ENCODE measurements around the gene ZBTB7A. TPM values are rescaled to one million over a fixed set of nuclear protein-coding genes. Genes with fewer than 3 reads are reported as not detected.

The ZBTB7A gene
- total and polyA plus RNA-seq, 2 of the 4 experiments (the other 2 are of a cell fraction) = 3.2 to 10.3 TPM

GRCh38 chr19:4101496-4101770, 34.7 kb upstream of the ZBTB7A start:
- Histone ChIP-seq H2BK120ac (ENCODE audit: low read depth, low read length) (no peak overlapping the region), H2AK5ac (ENCODE audit: low read depth, low read length) (no peak overlapping the region), H3K56ac (ENCODE audit: extremely low read depth, insufficient read depth, low read length) (no peak overlapping the region), H3K4me3 (ENCODE audit: insufficient read depth, low read depth, low read length) (no peak overlapping the region), H4K91ac (ENCODE audit: insufficient read depth, low read depth, low read length) (no peak overlapping the region), H3K9me1 (ENCODE audit: insufficient read depth, low read length) (peaks cover 13% of the 10 kb centered on the region; the same call in 1 of the 2 replicates), H3K4me2 (ENCODE audit: low read depth, low read length) (no peak overlapping the region), H3K4me1 (ENCODE audit: control insufficient read depth, insufficient read depth, low read length) (peaks cover 2% of the 10 kb centered on the region), H3K18ac (ENCODE audit: low read depth, low read length) (no peak overlapping the region), H3K79me1 (ENCODE audit: low read depth in 1 of 2, low read length in 2 of 2) (peaks cover 7 to 32% of the 10 kb centered on the region in 2 experiments; a peak in 3 of 4 replicates), H3K27me3 (ENCODE audit: control insufficient read depth, insufficient read depth, low read length) (no peaks in the 10 kb centered on the region), H3K23ac (ENCODE audit: low read depth, low read length) (no peak overlapping the region), H3K4ac (ENCODE audit: low read depth, low read length) (no peak overlapping the region), H2BK5ac (ENCODE audit: low read depth, low read length, poor library complexity, severe bottlenecking) (no peak overlapping the region), H2AFZ (replicated peaks; ENCODE audit: low read length, poor library complexity) (peak overlapping the region; percentile 32), H3K36me3 (ENCODE audit: control insufficient read depth, insufficient read depth, low read length) (peaks cover 67% of the 10 kb centered on the region), H3K9me3 (ENCODE audit: control insufficient read depth, insufficient read depth, low read length) (no peaks in the 10 kb centered on the region), H4K8ac (ENCODE audit: low read depth in 2 of 2, low read length in 2 of 2) (no peak overlapping the region), H4K5ac (ENCODE audit: low read depth, low read length) (no peak overlapping the region), H3K14ac (replicated peaks; ENCODE audit: low read depth, low read length) (no peak overlapping the region), H3K27ac (ENCODE audit: insufficient read depth, low read length) (no peak overlapping the region), H2BK15ac (ENCODE audit: low read depth, low read length) (no peak overlapping the region), H2AK9ac (replicated peaks; ENCODE audit: low read depth, low read length, poor library complexity) (no peak overlapping the region), H3K9ac (ENCODE audit: low read depth, low read length) (no peak overlapping the region), H4K20me1 (ENCODE audit: insufficient read depth, low read length) (peaks cover 7% of the 10 kb centered on the region), H2BK20ac (ENCODE audit: low read depth, low read length) (no peak overlapping the region)
- intact Hi-C loops (cut with micrococcal nuclease) (no loop called here), dilution Hi-C loops (cut with HindIII; ENCODE audit: low sequenced_read_pairs, unreplicated experiment) (no loop called here), in situ Hi-C loops (cut with MboI; ENCODE audit: low sequenced_read_pairs) (no loop called here)
- DNase-seq (no peak), ATAC-seq (ENCODE audit: low read depth) (no peak)
- CTCF ChIA-PET = no interaction called here
- POLR2A ChIA-PET (ENCODE audit: unreplicated experiment) = no interaction called here
- 96% methylated on average over 10 of the region's 10 CpGs; no CpG with 5 or more reads in 1 of the 2 experiments for WGBS, 2 experiments (ENCODE audit: extremely low coverage in 2 of 2, insufficient read length in 1 of 2)
- no peak for TF ChIP-seq POLR2A (IDR thresholded peaks at IDR 0.05; ENCODE audit: low read depth, low read length)
- TF ChIP-seq CEBPB (IDR thresholded peaks at IDR 0.05; ENCODE audit: low read depth, low read length) = no peak
- TF ChIP-seq BHLHE40 (IDR thresholded peaks at IDR 0.05; ENCODE audit: low read depth, low read length) = no peak
- TF ChIP-seq NFE2L2 (IDR thresholded peaks at IDR 0.05; ENCODE audit: low read depth, low read length) = no peak
- TF ChIP-seq SMC3 (IDR thresholded peaks at IDR 0.05; ENCODE audit: low read depth, low read length) = no peak
- BruUV-seq (replicated peaks) = no TSS peak
